OCI-LY7 (cell line): ENCODE measurements around the gene CDC14B. TPM values are rescaled to one million over a fixed set of nuclear protein-coding genes. Genes with fewer than 3 reads are reported as not detected.
"Not testable (repeated sequence)": the region's sequence is repeated elsewhere in the genome, so short reads cannot be mapped to it uniquely, and the experiment has no call there.

Source experiments
- BruUV-seq: library from RNA; stranded (reverse); fragments of 400-500 nt; replicated peaks from 2 replicates; lab custom pipeline; 2021; lab: Mats Ljungman, UMichigan
- CTCF ChIA-PET: fragments of 300-600 bp; sonication (Branson Sonifier 250); formaldehyde crosslinking; loops from one replicate; lab custom pipeline; 2022; ENCODE audit warnings: antibody characterized with exemption; ENCODE audit not compliant: unreplicated experiment; lab: Charles Lee
- POLR2A ChIA-PET: fragments of 300-600 bp; sonication (Branson Sonifier 250); formaldehyde crosslinking; loops from one replicate; lab custom pipeline; 2022; ENCODE audit warnings: antibody characterized with exemption; lab: Charles Lee
- DNase-seq: peaks from one replicate; pipeline ENCODE4 v3.0.0-alpha.2; 2015; ENCODE audit warnings: low spot score
- H2AFZ ChIP-seq: fragments of 200-600 bp; sonication (generic), shearing (Covaris generic); 2 replicates; pipeline ENCODE4 v1.6.1; 2014; ENCODE audit warnings: mild to moderate bottlenecking, antibody characterized with exemption, low read length, moderate library complexity
- H3K27ac ChIP-seq: fragments of 200-600 bp; sonication (generic); 2 replicates; pipeline ENCODE4 v1.5.1; 2014; ENCODE audit warnings: mixed run types, low read depth, mild to moderate bottlenecking, moderate library complexity, low read length, inconsistent platforms; ENCODE audit not compliant: poor library complexity, severe bottlenecking
- H3K36me3 ChIP-seq: fragments of 200-600 bp; sonication (generic); 2 replicates; pipeline ENCODE4 v1.6.1; 2014; ENCODE audit warnings: mild to moderate bottlenecking, antibody characterized with exemption, low read length, moderate library complexity, mixed read lengths; ENCODE audit not compliant: insufficient read depth
- H3K4me1 ChIP-seq: fragments of 200-600 bp; sonication (generic); 2 replicates; pipeline ENCODE4 v1.5.1; 2014; ENCODE audit warnings: mild to moderate bottlenecking, low read length; ENCODE audit not compliant: insufficient read depth, poor library complexity, severe bottlenecking
- H3K4me2 ChIP-seq: fragments of 200-600 bp; sonication (generic); 2 replicates; pipeline ENCODE4 v1.6.1; 2014; ENCODE audit warnings: mild to moderate bottlenecking, low read length
- H3K4me3 ChIP-seq: fragments of 200-600 bp; sonication (generic); 2 replicates; pipeline ENCODE4 v1.5.1; 2014; ENCODE audit warnings: mild to moderate bottlenecking, low read depth, low read length; ENCODE audit not compliant: poor library complexity, severe bottlenecking
- H3K79me2 ChIP-seq: fragments of 200-600 bp; sonication (generic); 2 replicates; pipeline ENCODE4 v1.6.1; 2016; ENCODE audit warnings: low read depth, mild to moderate bottlenecking, low read length, moderate library complexity, mixed read lengths; ENCODE audit not compliant: insufficient read depth
- H3K9me2 ChIP-seq: fragments of 200-600 bp; sonication (generic); 2 replicates; pipeline ENCODE4 v1.6.1; 2016; ENCODE audit warnings: mild to moderate bottlenecking, low read length, mixed read lengths; ENCODE audit not compliant: insufficient read depth
- H3K9me3 ChIP-seq: fragments of 200-600 bp; sonication (generic); 2 replicates; pipeline ENCODE4 v1.6.1; 2014; ENCODE audit warnings: mild to moderate bottlenecking, mixed run types, low read length, mixed read lengths
- H4K20me1 ChIP-seq: fragments of 200-600 bp; sonication (generic); 2 replicates; pipeline ENCODE4 v1.6.1; 2014; ENCODE audit warnings: mild to moderate bottlenecking, antibody characterized with exemption, low read length, moderate library complexity, mixed read lengths; ENCODE audit not compliant: insufficient read depth
- EZH2phosphoT487 ChIP-seq: fragments of 200-600 bp; sonication (generic); IDR thresholded peaks from 2 replicates; pipeline ENCODE4 v1.6.1; 2018; ENCODE audit warnings: low read depth, borderline replicate concordance, mild to moderate bottlenecking, mixed run types, antibody characterized with exemption, low read length, moderate library complexity, mixed read lengths
- intact Hi-C: fragments of 100-400 bp; cut with micrococcal nuclease; formaldehyde crosslinking; loops from one replicate; pipeline ENCODE4 v1.10.0; 2022; ENCODE audit not compliant: unreplicated experiment
- total RNA-seq, 2 experiments: library from RNA; depleted of rRNA in 1 of 2; stranded (reverse); fragments of >200 nt in 1 of 2; shearing (Covaris generic) in 1 of 2; gene quantifications; 2 replicates each; pipeline ENCODE4 v1.2.3, GENCODE V29; 2014 to 2022
- TF ChIP-seq, protein P1 (sequence below): fragments of 200-600 bp; sonication (generic); conservative IDR thresholded peaks from 2 replicates; pipeline ENCODE4 v1.5.1; 2014; ENCODE audit warnings: mild to moderate bottlenecking, antibody characterized with exemption, low read length, moderate library complexity, mixed read lengths

The CDC14B gene
- total RNA-seq, 2 experiments from 2014 or later = 0.27 TPM; not detected in 1

- Histone ChIP-seq H4K20me1 (no peaks in the 10 kb centered on the region), H3K4me2 (no peak overlapping the region), H3K36me3 (no peaks in the 10 kb centered on the region), H3K9me2 (no peaks in the 10 kb centered on the region), H3K4me3 (no peak overlapping the region), H3K4me1 (no peaks in the 10 kb centered on the region), H3K9me3 (no peaks in the 10 kb centered on the region), H2AFZ (no peak overlapping the region), H3K27ac (no peak overlapping the region), H3K79me2 (no peaks in the 10 kb centered on the region)
- ChIA-PET POLR2A (no interaction called here), CTCF (no interaction called here)
- intact Hi-C loops = no loop called here
- TF ChIP-seq, protein P1, sequence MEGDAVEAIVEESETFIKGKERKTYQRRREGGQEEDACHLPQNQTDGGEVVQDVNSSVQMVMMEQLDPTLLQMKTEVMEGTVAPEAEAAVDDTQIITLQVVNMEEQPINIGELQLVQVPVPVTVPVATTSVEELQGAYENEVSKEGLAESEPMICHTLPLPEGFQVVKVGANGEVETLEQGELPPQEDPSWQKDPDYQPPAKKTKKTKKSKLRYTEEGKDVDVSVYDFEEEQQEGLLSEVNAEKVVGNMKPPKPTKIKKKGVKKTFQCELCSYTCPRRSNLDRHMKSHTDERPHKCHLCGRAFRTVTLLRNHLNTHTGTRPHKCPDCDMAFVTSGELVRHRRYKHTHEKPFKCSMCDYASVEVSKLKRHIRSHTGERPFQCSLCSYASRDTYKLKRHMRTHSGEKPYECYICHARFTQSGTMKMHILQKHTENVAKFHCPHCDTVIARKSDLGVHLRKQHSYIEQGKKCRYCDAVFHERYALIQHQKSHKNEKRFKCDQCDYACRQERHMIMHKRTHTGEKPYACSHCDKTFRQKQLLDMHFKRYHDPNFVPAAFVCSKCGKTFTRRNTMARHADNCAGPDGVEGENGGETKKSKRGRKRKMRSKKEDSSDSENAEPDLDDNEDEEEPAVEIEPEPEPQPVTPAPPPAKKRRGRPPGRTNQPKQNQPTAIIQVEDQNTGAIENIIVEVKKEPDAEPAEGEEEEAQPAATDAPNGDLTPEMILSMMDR = no peak
- no peak for TF ChIP-seq EZH2phosphoT487
- BruUV-seq = no TSS peak
- no peak for DNase-seq
Observed at GRCh38 chr9:96585426-96585825, 34.2 kb downstream of the CDC14B start.

- H3K79me2 ChIP-seq, H4K20me1 ChIP-seq, H3K36me3 ChIP-seq, H3K4me3 ChIP-seq, DNase-seq, H3K9me3 ChIP-seq, H3K4me2 ChIP-seq, intact Hi-C loops, BruUV-seq, H3K4me1 ChIP-seq, H3K27ac ChIP-seq, H3K9me2 ChIP-seq, POLR2A ChIA-PET, H2AFZ ChIP-seq: not testable (repeated sequence)
- CTCF ChIA-PET = interaction anchor here (0.6 kb wide), 1 partner anchor 15 kb away, joined by 3 read pairs; no protein-coding TSS in a partner anchor
Observed at GRCh38 chr9:96582199-96582598, 37.4 kb downstream of the CDC14B start.

- Histone ChIP-seq H3K4me1 (no peaks in the 10 kb centered on the region), H2AFZ (no peak overlapping the region), H3K27ac (no peak overlapping the region), H3K4me2 (no peak overlapping the region), H3K79me2 (no peaks in the 10 kb centered on the region), H4K20me1 (no peaks in the 10 kb centered on the region), H3K36me3 (no peaks in the 10 kb centered on the region), H3K9me3 (no peaks in the 10 kb centered on the region), H3K9me2 (no peaks in the 10 kb centered on the region), H3K4me3 (no peak overlapping the region)
- no peak for TF ChIP-seq EZH2phosphoT487
- TF ChIP-seq, protein P1 = no peak
- intact Hi-C loops = no loop called here
- no TSS peak for BruUV-seq
- DNase-seq = no peak
- CTCF ChIA-PET = interaction anchor here (0.6 kb wide), 1 partner anchor 15 kb away, joined by 3 read pairs; no protein-coding TSS in a partner anchor
- POLR2A ChIA-PET = interaction anchor here (0.5 kb wide), 1 partner anchor 20 kb away, joined by 3 read pairs; no protein-coding TSS in a partner anchor
Observed at GRCh38 chr9:96581786-96582185, 37.9 kb downstream of the CDC14B start.
